Measurements from ENCODE around the gene FBP2.
"Not testable (repeated sequence)": the region's sequence is repeated elsewhere in the genome, so short reads cannot be mapped to it uniquely, and the experiment has no call there.

Gene FBP2

GRCh38 chr9:94563548-94563947, 30.1 kb downstream of the FBP2 start:
- DNase-seq (ENCODE audit: insufficient read length, low spot score) (no peak), FAIRE-seq (no peak)
- no peak for TF ChIP-seq POLR2A (IDR thresholded peaks at IDR 0.05; ENCODE audit: low read depth, low read length)

DNA sequence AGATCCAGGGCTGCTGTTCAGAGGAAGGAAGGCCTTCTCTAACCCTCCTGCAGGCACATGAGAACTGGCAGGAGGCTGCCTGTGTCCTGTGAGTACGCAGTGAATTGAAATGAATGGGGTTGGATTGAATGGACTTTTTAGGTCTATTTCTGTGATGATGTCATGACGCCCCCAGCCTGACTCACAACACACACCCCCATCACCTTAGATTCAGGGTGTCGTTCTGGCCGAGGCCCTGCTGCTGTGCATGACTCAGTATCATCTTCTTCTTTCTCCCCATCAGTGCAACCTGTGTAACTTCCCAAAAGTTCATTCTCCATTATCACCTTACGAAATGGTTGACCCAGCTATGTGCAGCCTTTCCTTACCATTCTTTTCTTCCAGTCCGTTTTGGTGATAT, 33.4 kb downstream of the FBP2 start:
- no peak for TF ChIP-seq POLR2A (IDR thresholded peaks at IDR 0.05; ENCODE audit: low read depth, low read length)
- FAIRE-seq (no peak), DNase-seq (ENCODE audit: insufficient read length, low spot score) (no peak)

DNA sequence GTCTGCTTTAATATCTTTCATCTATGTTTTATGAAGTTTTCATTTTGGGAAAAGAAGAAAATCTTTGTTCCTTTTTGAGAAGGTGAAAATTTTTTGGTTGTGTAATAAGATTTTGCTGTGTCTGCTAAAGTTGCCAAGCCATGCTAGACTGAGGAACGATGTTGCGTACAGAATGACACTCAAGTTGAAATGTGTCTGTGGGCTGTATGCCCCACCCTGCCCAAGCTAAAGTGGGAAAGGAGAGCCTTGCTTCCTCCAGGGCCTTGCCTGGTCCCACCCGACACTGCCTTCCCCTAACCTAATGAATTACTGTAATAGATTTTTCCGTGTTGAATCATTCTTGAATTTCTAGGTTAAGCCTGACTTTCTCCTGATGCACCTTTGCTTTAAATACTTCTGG, 36.2 kb downstream of the FBP2 start:
- no peak for TF ChIP-seq POLR2A (IDR thresholded peaks at IDR 0.05; ENCODE audit: low read depth, low read length)
- no peak for FAIRE-seq
- DNase-seq (ENCODE audit: insufficient read length, low spot score), result no peak

GRCh38 chr9:94554439-94555331, 38.9 kb downstream of the FBP2 start, which contains the start of gene PCAT7:
TSS of gene PCAT7 (plus strand) at chr9:94555083.
- no peak for TF ChIP-seq POLR2A (IDR thresholded peaks at IDR 0.05; ENCODE audit: low read depth, low read length)
- DNase-seq (ENCODE audit: insufficient read length, low spot score), result peak; percentile 66
- FAIRE-seq, result peak; percentile 97

DNA sequence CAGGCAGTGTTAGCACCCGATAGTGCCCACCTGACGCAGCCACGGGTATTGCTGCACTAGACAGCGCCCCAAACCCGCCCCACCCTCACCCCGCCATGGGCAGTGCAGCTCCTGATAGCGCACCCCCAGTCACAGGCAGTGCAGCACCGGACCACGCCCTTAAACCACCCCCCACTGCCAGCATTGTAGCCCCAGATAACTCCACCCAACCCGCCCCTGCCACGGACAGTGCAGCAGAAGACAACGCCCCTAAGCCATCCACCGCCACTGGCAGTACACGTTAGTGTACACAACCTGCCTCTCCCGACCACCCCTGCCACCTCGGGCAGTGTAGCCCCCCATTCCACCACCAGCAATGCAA, 39.6 kb downstream of the FBP2 start:
- no peak for FAIRE-seq
- no peak for TF ChIP-seq POLR2A (IDR thresholded peaks at IDR 0.05; ENCODE audit: low read depth, low read length)
- no peak for DNase-seq (ENCODE audit: insufficient read length, low spot score)

- DNase-seq (ENCODE audit: insufficient read length, low spot score) (no peak), FAIRE-seq (no peak)
- no peak for TF ChIP-seq POLR2A (IDR thresholded peaks at IDR 0.05; ENCODE audit: low read depth, low read length)
Observed at GRCh38 chr9:94553029-94553938, 40.3 kb downstream of the FBP2 start.

DNA sequence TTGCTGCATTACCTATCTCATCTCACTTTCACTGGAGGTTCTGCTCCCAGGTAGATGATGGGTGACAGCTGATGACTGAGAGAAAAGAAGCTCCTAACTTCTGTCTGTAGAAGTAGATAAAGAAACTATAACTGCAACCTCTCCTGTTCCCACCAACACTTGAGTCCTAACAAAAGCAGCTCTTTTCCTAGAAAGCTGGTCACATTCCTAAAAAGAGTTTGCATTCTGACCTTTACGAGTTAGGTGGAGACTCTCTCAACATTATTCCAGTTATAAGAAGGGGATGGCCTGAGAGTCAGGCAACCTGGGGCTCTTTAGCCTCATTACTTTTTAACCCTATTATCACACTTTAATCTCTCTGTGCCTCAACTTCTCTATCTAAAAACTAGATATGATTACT, 47.7 kb downstream of the FBP2 start:
- TF ChIP-seq POLR2A (IDR thresholded peaks at IDR 0.05; ENCODE audit: low read depth, low read length), result no peak
- no peak for DNase-seq (ENCODE audit: insufficient read length, low spot score)
- FAIRE-seq, result peak; percentile 78

- not testable (repeated sequence) for DNase-seq (ENCODE audit: insufficient read length, low spot score); FAIRE-seq
Observed at GRCh38 chr9:94544335-94544734, 49.3 kb downstream of the FBP2 start.

DNA sequence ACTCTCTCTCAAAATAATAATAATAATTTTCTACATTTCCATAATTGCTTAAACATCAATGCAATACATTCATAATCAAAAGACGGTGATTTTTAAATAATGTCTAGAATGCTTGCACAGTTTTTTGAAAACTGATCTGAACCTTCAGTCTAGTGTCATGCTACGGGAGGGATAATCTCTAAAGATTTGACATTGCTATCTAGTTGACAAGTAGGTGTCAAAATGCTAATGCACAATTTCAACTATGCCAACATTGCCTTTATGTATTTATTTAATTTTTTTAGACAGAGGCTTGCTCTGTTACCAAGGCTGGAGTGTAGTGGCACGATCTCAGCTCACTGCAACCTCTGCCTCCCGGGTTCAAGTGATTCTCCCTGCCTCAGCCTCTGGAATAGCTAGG, 54.7 kb downstream of the FBP2 start:
- no peak for DNase-seq (ENCODE audit: insufficient read length, low spot score)
- FAIRE-seq, result no peak
- no peak for TF ChIP-seq POLR2A (IDR thresholded peaks at IDR 0.05; ENCODE audit: low read depth, low read length)

- peak; percentile 28 for DNase-seq (ENCODE audit: insufficient read length, low spot score)
- no peak for TF ChIP-seq POLR2A (IDR thresholded peaks at IDR 0.05; ENCODE audit: low read depth, low read length)
- peak; percentile 30 for FAIRE-seq
Observed at GRCh38 chr9:94534901-94535300, 58.7 kb downstream of the FBP2 start.

- DNase-seq (ENCODE audit: insufficient read length, low spot score) (no peak), FAIRE-seq (no peak)
- TF ChIP-seq POLR2A (IDR thresholded peaks at IDR 0.05; ENCODE audit: low read depth, low read length), result no peak
Observed at GRCh38 chr9:94533601-94534000, 60.0 kb downstream of the FBP2 start.

- peak; percentile 38 for FAIRE-seq
- DNase-seq (ENCODE audit: insufficient read length, low spot score), result no peak
- no peak for TF ChIP-seq POLR2A (IDR thresholded peaks at IDR 0.05; ENCODE audit: low read depth, low read length)
Observed at GRCh38 chr9:94533155-94533554, 60.5 kb downstream of the FBP2 start.

DNA sequence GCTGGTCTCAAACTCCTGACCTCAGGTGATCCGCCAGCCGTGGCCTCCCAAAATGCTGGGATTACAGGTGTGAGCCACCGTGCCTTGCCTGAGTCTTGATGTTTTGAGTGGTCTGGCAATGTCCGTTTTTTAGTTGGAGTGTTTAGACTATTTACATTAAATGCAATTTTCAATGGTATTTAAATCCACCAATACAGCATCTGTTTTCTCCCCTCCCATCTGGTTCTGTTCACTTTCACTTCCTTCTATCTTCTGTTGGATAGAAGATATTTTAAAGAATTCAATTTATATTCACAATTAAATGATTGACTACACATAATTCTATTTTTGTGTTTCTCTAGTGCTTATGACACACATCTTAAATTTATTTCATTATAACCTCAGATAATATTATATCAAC, 64.7 kb downstream of the FBP2 start:
- no peak for TF ChIP-seq POLR2A (IDR thresholded peaks at IDR 0.05; ENCODE audit: low read depth, low read length)
- DNase-seq (ENCODE audit: insufficient read length, low spot score) (no peak), FAIRE-seq (no peak)

DNA sequence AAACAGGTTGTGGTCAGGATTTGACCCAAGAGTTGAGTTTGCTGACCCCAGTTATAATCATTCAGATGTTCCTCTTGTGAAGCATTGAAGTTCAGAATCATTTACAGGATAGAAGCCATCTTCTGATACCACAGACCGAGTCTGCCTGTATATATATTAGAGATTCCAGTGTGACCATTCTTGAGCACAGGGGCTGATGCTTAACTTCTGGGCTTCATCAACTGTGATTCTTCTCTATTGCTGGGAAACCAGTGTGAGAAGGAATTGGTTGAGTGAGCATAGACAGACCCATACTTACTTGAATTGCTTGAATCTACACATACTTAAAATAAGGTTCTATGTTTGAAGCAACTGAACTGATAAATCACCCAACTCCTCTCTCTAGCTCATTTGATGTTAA, 66.7 kb downstream of the FBP2 start:
- TF ChIP-seq POLR2A (IDR thresholded peaks at IDR 0.05; ENCODE audit: low read depth, low read length), result no peak
- DNase-seq (ENCODE audit: insufficient read length, low spot score), result no peak
- peak; percentile 73 for FAIRE-seq

All from H54 (cell line).